OCI-LY7 (cell line): ENCODE measurements around the gene EGFR. TPM values are rescaled to one million over a fixed set of nuclear protein-coding genes. Genes with fewer than 3 reads are reported as not detected.

Experiments
- BruUV-seq: library from RNA; stranded (reverse); fragments of 400-500 nt; replicated peaks from 2 replicates; lab custom pipeline; 2021; lab: Mats Ljungman, UMichigan
- CTCF ChIA-PET: fragments of 300-600 bp; sonication (Branson Sonifier 250); formaldehyde crosslinking; loops from one replicate; lab custom pipeline; 2022; ENCODE audit warnings: antibody characterized with exemption; ENCODE audit not compliant: unreplicated experiment; lab: Charles Lee
- POLR2A ChIA-PET: fragments of 300-600 bp; sonication (Branson Sonifier 250); formaldehyde crosslinking; loops from one replicate; lab custom pipeline; 2022; ENCODE audit warnings: antibody characterized with exemption; lab: Charles Lee
- DNase-seq: peaks from one replicate; pipeline ENCODE4 v3.0.0-alpha.2; 2015; ENCODE audit warnings: low spot score
- H2AFZ ChIP-seq: fragments of 200-600 bp; sonication (generic), shearing (Covaris generic); 2 replicates; pipeline ENCODE4 v1.6.1; 2014; ENCODE audit warnings: mild to moderate bottlenecking, antibody characterized with exemption, low read length, moderate library complexity
- H3K27ac ChIP-seq: fragments of 200-600 bp; sonication (generic); 2 replicates; pipeline ENCODE4 v1.5.1; 2014; ENCODE audit warnings: mixed run types, low read depth, mild to moderate bottlenecking, moderate library complexity, low read length, inconsistent platforms; ENCODE audit not compliant: poor library complexity, severe bottlenecking
- H3K36me3 ChIP-seq: fragments of 200-600 bp; sonication (generic); 2 replicates; pipeline ENCODE4 v1.6.1; 2014; ENCODE audit warnings: mild to moderate bottlenecking, antibody characterized with exemption, low read length, moderate library complexity, mixed read lengths; ENCODE audit not compliant: insufficient read depth
- H3K4me1 ChIP-seq: fragments of 200-600 bp; sonication (generic); 2 replicates; pipeline ENCODE4 v1.5.1; 2014; ENCODE audit warnings: mild to moderate bottlenecking, low read length; ENCODE audit not compliant: insufficient read depth, poor library complexity, severe bottlenecking
- H3K4me2 ChIP-seq: fragments of 200-600 bp; sonication (generic); 2 replicates; pipeline ENCODE4 v1.6.1; 2014; ENCODE audit warnings: mild to moderate bottlenecking, low read length
- H3K4me3 ChIP-seq: fragments of 200-600 bp; sonication (generic); 2 replicates; pipeline ENCODE4 v1.5.1; 2014; ENCODE audit warnings: mild to moderate bottlenecking, low read depth, low read length; ENCODE audit not compliant: poor library complexity, severe bottlenecking
- H3K79me2 ChIP-seq: fragments of 200-600 bp; sonication (generic); 2 replicates; pipeline ENCODE4 v1.6.1; 2016; ENCODE audit warnings: low read depth, mild to moderate bottlenecking, low read length, moderate library complexity, mixed read lengths; ENCODE audit not compliant: insufficient read depth
- H3K9me2 ChIP-seq: fragments of 200-600 bp; sonication (generic); 2 replicates; pipeline ENCODE4 v1.6.1; 2016; ENCODE audit warnings: mild to moderate bottlenecking, low read length, mixed read lengths; ENCODE audit not compliant: insufficient read depth
- H3K9me3 ChIP-seq: fragments of 200-600 bp; sonication (generic); 2 replicates; pipeline ENCODE4 v1.6.1; 2014; ENCODE audit warnings: mild to moderate bottlenecking, mixed run types, low read length, mixed read lengths
- H4K20me1 ChIP-seq: fragments of 200-600 bp; sonication (generic); 2 replicates; pipeline ENCODE4 v1.6.1; 2014; ENCODE audit warnings: mild to moderate bottlenecking, antibody characterized with exemption, low read length, moderate library complexity, mixed read lengths; ENCODE audit not compliant: insufficient read depth
- CTCF ChIP-seq: fragments of 200-600 bp; sonication (generic); conservative IDR thresholded peaks from 2 replicates; pipeline ENCODE4 v1.5.1; 2014; ENCODE audit warnings: mild to moderate bottlenecking, antibody characterized with exemption, low read length, moderate library complexity, mixed read lengths
- EZH2phosphoT487 ChIP-seq: fragments of 200-600 bp; sonication (generic); IDR thresholded peaks from 2 replicates; pipeline ENCODE4 v1.6.1; 2018; ENCODE audit warnings: low read depth, borderline replicate concordance, mild to moderate bottlenecking, mixed run types, antibody characterized with exemption, low read length, moderate library complexity, mixed read lengths
- intact Hi-C: fragments of 100-400 bp; cut with micrococcal nuclease; formaldehyde crosslinking; loops from one replicate; pipeline ENCODE4 v1.10.0; 2022; ENCODE audit not compliant: unreplicated experiment
- total RNA-seq, 2 experiments: library from RNA; depleted of rRNA in 1 of 2; stranded (reverse); fragments of >200 nt in 1 of 2; shearing (Covaris generic) in 1 of 2; gene quantifications; 2 replicates each; pipeline ENCODE4 v1.2.3, GENCODE V29; 2014 to 2022

The EGFR gene
- total RNA-seq, 2 experiments from 2014 or later, result 0.27 TPM; not detected in 1

DNA sequence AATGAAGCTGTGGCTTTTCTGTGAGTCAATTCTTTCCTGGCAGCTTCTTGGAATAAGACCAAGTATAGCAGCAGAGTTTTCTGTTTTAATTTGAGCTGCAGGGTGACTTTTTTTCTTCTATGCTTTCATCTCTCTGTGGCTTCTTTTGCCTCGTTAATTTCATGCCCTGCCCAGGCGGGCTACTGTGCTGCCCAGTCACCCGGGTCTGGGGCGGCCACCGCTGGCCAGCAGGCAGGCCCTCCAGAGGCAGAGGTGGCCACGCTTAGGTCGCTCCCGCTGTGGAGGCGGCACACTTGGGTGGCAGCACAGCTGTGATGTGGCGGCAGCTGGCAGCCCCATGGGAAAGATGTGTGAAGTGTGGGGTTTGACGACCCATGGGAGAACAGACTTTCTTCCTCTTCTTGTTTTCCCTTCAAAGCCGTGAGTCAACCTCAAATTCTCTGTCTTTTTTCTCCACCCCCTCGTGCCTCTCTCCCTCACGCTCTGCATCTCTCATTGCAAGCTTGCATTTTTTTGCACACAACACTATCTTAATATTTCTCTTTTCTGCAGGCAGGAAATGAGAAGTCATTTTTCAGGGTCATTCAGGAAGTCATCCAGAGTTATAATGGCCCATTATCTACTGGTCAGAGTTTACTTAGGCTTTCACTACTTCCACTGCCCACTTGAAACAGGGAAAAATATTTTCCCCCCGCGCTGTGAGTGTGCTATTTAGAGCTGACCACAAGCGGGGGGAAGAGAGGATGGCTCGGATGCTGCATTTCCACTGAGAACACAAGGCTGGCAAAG, 67.8 kb downstream of the EGFR start:
- Histone ChIP-seq H3K9me2 (no peaks in the 10 kb centered on the region), H3K4me3 (no peak overlapping the region), H3K9me3 (no peaks in the 10 kb centered on the region), H3K36me3 (no peaks in the 10 kb centered on the region), H2AFZ (peak overlapping the region; percentile 57; the same call in 1 of the 2 replicates), H3K4me1 (peaks cover 22% of the 10 kb centered on the region), H4K20me1 (no peaks in the 10 kb centered on the region), H3K79me2 (no peaks in the 10 kb centered on the region), H3K27ac (no peak overlapping the region), H3K4me2 (peak overlapping the region; percentile 58)
- CTCF ChIA-PET, result no interaction called here
- peak; percentile 39 for DNase-seq
- TF ChIP-seq CTCF, result no peak
- no peak for TF ChIP-seq EZH2phosphoT487
- intact Hi-C loops, result loop anchor here (10.0 kb wide), 1 partner anchor 168 kb away; no protein-coding TSS in a partner anchor
- BruUV-seq, result no TSS peak
- POLR2A ChIA-PET, result interaction anchor here (0.6 kb wide), 1 partner anchor 24 kb away, joined by 4 read pairs; no protein-coding TSS in a partner anchor

DNA sequence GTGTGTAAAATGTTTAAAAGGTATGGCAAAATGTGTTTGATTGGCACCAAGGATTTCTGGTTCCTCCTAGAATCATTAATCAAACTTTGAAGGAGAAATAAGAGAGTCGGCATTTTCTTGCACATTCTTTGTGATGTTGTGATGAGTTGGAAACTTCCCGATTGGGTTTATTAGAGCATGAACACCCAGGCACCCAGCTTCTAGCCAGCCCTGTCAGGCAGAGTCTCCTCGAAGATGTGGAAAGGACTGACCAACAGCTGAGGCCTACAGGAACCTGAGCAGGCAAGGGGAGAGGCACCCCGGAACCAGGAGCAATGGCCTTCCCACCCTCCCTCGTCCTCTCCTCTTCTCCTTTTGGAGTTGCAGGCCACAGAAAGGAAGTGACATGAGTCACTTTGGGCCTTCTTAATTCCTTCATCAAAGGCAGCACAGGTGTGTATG, 68.7 kb downstream of the EGFR start:
- no peak overlapping the region for H3K27ac ChIP-seq
- peaks cover 22% of the 10 kb centered on the region for H3K4me1 ChIP-seq
- intact Hi-C loops, result loop anchor here (10.0 kb wide), 1 partner anchor 167 kb away; no protein-coding TSS in a partner anchor
- ChIA-PET CTCF (no interaction called here), POLR2A (interaction anchor here (0.6 to 0.8 kb wide), 2 partner anchors 25 to 467 kb away, joined by 3 to 4 read pairs; no protein-coding TSS in a partner anchor)
- no peak overlapping the region for H3K4me2 ChIP-seq
- H4K20me1 ChIP-seq, result no peaks in the 10 kb centered on the region
- no TSS peak for BruUV-seq
- no peaks in the 10 kb centered on the region for H3K79me2 ChIP-seq
- no peaks in the 10 kb centered on the region for H3K9me3 ChIP-seq
- no peak for TF ChIP-seq EZH2phosphoT487
- TF ChIP-seq CTCF, result no peak
- no peak overlapping the region for H2AFZ ChIP-seq
- H3K4me3 ChIP-seq, result no peak overlapping the region
- DNase-seq, result no peak
- no peaks in the 10 kb centered on the region for H3K36me3 ChIP-seq
- no peaks in the 10 kb centered on the region for H3K9me2 ChIP-seq

DNA sequence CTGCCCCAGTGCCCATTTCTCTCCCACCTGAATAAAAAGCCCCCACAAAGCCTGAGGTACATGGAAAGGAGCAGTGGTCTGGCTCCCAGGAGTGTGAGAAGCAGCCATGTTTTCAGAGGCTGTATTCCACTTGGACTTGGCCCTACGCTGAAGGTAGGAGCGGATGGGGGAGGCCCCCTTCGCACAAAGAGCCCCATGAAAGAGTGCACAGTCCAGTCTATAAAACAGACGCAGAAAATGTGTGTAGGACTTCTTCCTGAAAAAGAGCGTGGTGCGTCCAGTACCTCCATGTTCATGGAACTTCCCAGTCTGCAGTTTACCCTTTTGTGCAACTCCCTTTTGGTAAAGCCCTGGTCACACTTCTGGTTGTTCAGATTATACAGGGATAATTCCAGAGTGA, 69.3 kb downstream of the EGFR start:
- DNase-seq, result no peak

More for the DNA sequence above, 69.3 kb downstream of the EGFR start:
- Histone ChIP-seq H3K4me1 (peaks cover 22% of the 10 kb centered on the region), H3K79me2 (no peaks in the 10 kb centered on the region), H3K27ac (no peak overlapping the region), H3K9me2 (no peaks in the 10 kb centered on the region), H3K4me3 (no peak overlapping the region), H3K4me2 (no peak overlapping the region), H4K20me1 (no peaks in the 10 kb centered on the region), H3K9me3 (no peaks in the 10 kb centered on the region), H2AFZ (no peak overlapping the region), H3K36me3 (no peaks in the 10 kb centered on the region)
- no TSS peak for BruUV-seq
- ChIA-PET POLR2A (no interaction called here), CTCF (no interaction called here)
- intact Hi-C loops, result loop anchor here (10.0 kb wide), 1 partner anchor 167 kb away; no protein-coding TSS in a partner anchor
- no peak for TF ChIP-seq CTCF
- TF ChIP-seq EZH2phosphoT487, result no peak
